Mucosa of descending colon (tissue), 3 donors: ENCODE data around the gene PACS2. TPM values are rescaled to one million over a fixed set of nuclear protein-coding genes. Genes with fewer than 3 reads are reported as not detected.
A peak's percentile ranks its signal among the peaks of the same experiment; 100 is the strongest.

Experiments used
- ATAC-seq: fragments of 200-7000 bp; cut with Tn5 transposase; one replicate; pipeline ENCODE4 v1.9.1; 2020; ENCODE audit warnings: mild to moderate bottlenecking, moderate library complexity
- DNase-seq, 3 donors: peaks; one replicate each; pipeline ENCODE4 v3.0.0-alpha.2; 2020
- H3K36me3 ChIP-seq: fragments of 200-600 bp; one replicate; pipeline ENCODE4 v1.8.0; 2021; ENCODE audit warnings: low read depth, mild to moderate bottlenecking
- H3K4me1 ChIP-seq: fragments of 200-600 bp; one replicate; pipeline ENCODE4 v1.8.0; 2021; ENCODE audit warnings: low read depth, mild to moderate bottlenecking
- H3K4me3 ChIP-seq: fragments of 200-600 bp; one replicate; pipeline ENCODE4 v1.8.0; 2021; ENCODE audit warnings: mild to moderate bottlenecking
- H3K9me3 ChIP-seq: fragments of 200-600 bp; one replicate; pipeline ENCODE4 v1.8.0; 2021; ENCODE audit warnings: mild to moderate bottlenecking
- CTCF ChIP-seq: fragments of 200-600 bp; IDR thresholded peaks from one replicate; pipeline ENCODE4 v1.8.0; 2022; ENCODE audit warnings: antibody characterized with exemption, mild to moderate bottlenecking
- intact Hi-C, 2 donors: fragments of 100-400 bp; cut with DNase I in 1 of 2; cut with micrococcal nuclease in 1 of 2; formaldehyde crosslinking; loops; one replicate each; pipeline versions ENCODE4 v1.11.0 to v1.11.1; 2022; cut with DNase I, micrococcal nuclease
- total RNA-seq, 3 donors: library from RNA; stranded (reverse); fragmentation: NEBNext Ultra II Directional in 2 of 3; extraction: Animal tissue kit (Norgen Biotek cat#: 25700) in 2 of 3; gene quantifications; one replicate each; pipeline versions ENCODE4 v1.2.1 to v1.2.4, GENCODE V29; 2021 to 2023
- donor health status: DM: no; HTN: no; CAD: no; lungs with moderate emphysema.
- donor health status: DM: no; HTN: no; CAD: no.
- donor health status: DM: no; HTN: yes; CAD: no.

The PACS2 gene
- total RNA-seq, 3 donors from 2014 or later: 71.7 to 84.3 (median 78.9) TPM

GRCh38 chr14:105315211-105315721 is 718 bp downstream of the PACS2 start:
- intact Hi-C loops: no loop called here
- Histone ChIP-seq H3K9me3 (no peaks in the 10 kb centered on the region), H3K36me3 (no peaks in the 10 kb centered on the region), H3K4me3 (peak overlapping the region; percentile 68), H3K4me1 (peaks cover 14% of the 10 kb centered on the region)
- no peak for TF ChIP-seq CTCF
- DNase-seq (peak; percentile 72 to 83 (median 76)), ATAC-seq (peak; percentile 53)

- no peak for TF ChIP-seq CTCF
- no peak for ATAC-seq
- Histone ChIP-seq H3K9me3 (no peaks in the 10 kb centered on the region), H3K4me3 (no peak overlapping the region), H3K36me3 (no peaks in the 10 kb centered on the region), H3K4me1 (peaks cover 14% of the 10 kb centered on the region)
- DNase-seq: peak in 2 of 3 donors; percentile 37 to 54
- intact Hi-C loops: no loop called here
Observed at GRCh38 chr14:105315941-105316576, 1.5 kb downstream of the PACS2 start.

GRCh38 chr14:105316577-105316941 is 2.0 kb downstream of the PACS2 start:
- Histone ChIP-seq H3K9me3 (no peaks in the 10 kb centered on the region), H3K4me1 (peaks cover 14% of the 10 kb centered on the region), H3K4me3 (no peak overlapping the region), H3K36me3 (no peaks in the 10 kb centered on the region)
- intact Hi-C loops: no loop called here
- no peak for TF ChIP-seq CTCF
- no peak for DNase-seq
- no peak for ATAC-seq

GRCh38 chr14:105316968-105317510 is 2.5 kb downstream of the PACS2 start:
- intact Hi-C loops: no loop called here
- DNase-seq (no peak), ATAC-seq (no peak)
- no peak for TF ChIP-seq CTCF
- H3K4me1 ChIP-seq: peaks cover 14% of the 10 kb centered on the region
- H3K36me3 ChIP-seq: no peaks in the 10 kb centered on the region
- no peaks in the 10 kb centered on the region for H3K9me3 ChIP-seq
- H3K4me3 ChIP-seq: no peak overlapping the region

- Histone ChIP-seq H3K9me3 (no peaks in the 10 kb centered on the region), H3K4me1 (peaks cover 14% of the 10 kb centered on the region), H3K36me3 (no peaks in the 10 kb centered on the region), H3K4me3 (no peak overlapping the region)
- intact Hi-C loops: no loop called here
- DNase-seq: no peak
- no peak for TF ChIP-seq CTCF
- ATAC-seq: no peak
Observed at GRCh38 chr14:105317546-105317945, 3.0 kb downstream of the PACS2 start.
